Type B pancreatic cell (in vitro differentiated cells): ENCODE measurements around the gene PARN. TPM values are rescaled to one million over a fixed set of nuclear protein-coding genes. Genes with fewer than 3 reads are reported as not detected.

Experiments
- DNase-seq: peaks from one replicate; pipeline ENCODE4 v3.0.0; 2021; ENCODE audit warnings: mixed read lengths; ENCODE audit not compliant: unreplicated experiment; ENCODE audit errors: extremely low spot score
- H3K27ac Mint-ChIP-seq: 2 replicates; pipeline ENCODE4 v1.8.0; 2021; ENCODE audit warnings: mild to moderate bottlenecking, mixed read lengths
- H3K27me3 Mint-ChIP-seq: 2 replicates; pipeline ENCODE4 v1.8.0; 2021; ENCODE audit warnings: mixed read lengths
- H3K36me3 Mint-ChIP-seq: 2 replicates; pipeline ENCODE4 v1.8.0; 2021; ENCODE audit warnings: mixed read lengths
- H3K4me1 Mint-ChIP-seq: one replicate; pipeline ENCODE4 v1.8.0; 2021; ENCODE audit warnings: mixed read lengths; ENCODE audit not compliant: unreplicated experiment
- H3K4me3 Mint-ChIP-seq: 2 replicates; pipeline ENCODE4 v1.8.0; 2021; ENCODE audit warnings: mild to moderate bottlenecking, mixed read lengths
- H3K9me3 Mint-ChIP-seq: 2 replicates; pipeline ENCODE4 v1.8.0; 2021; ENCODE audit warnings: mixed read lengths
- CTCF ChIP-seq: fragments of 200-600 bp; sonication (generic); conservative IDR thresholded peaks from 2 replicates; pipeline ENCODE4 v1.5.0; 2021; ENCODE audit warnings: antibody characterized with exemption, mild to moderate bottlenecking
- total RNA-seq: library from RNA; stranded (reverse); gene quantifications from 2 replicates; pipeline ENCODE4 v1.2.1, GENCODE V29; 2021; ENCODE audit warnings: low replicate concordance

Gene PARN
- total RNA-seq, 1 donor from 2014 or later = 26.1 TPM

GRCh38 chr16:14489460-14489859, 140.6 kb downstream of the PARN start:
- H3K27me3 Mint-ChIP-seq = peaks cover 1% of the 10 kb centered on the region
- peak overlapping the region; percentile 75 for H3K4me3 Mint-ChIP-seq
- no peak for DNase-seq
- peaks cover 50% of the 10 kb centered on the region for H3K4me1 Mint-ChIP-seq
- TF ChIP-seq CTCF = peak; percentile 67
- H3K9me3 Mint-ChIP-seq = no peaks in the 10 kb centered on the region
- peak overlapping the region; percentile 52 for H3K27ac Mint-ChIP-seq
- H3K36me3 Mint-ChIP-seq = peaks cover 21% of the 10 kb centered on the region

GRCh38 chr16:14487579-14487978, 142.5 kb downstream of the PARN start:
- H3K27ac Mint-ChIP-seq = peak overlapping the region; percentile 81
- no peaks in the 10 kb centered on the region for H3K27me3 Mint-ChIP-seq
- peaks cover 13% of the 10 kb centered on the region for H3K36me3 Mint-ChIP-seq
- no peak for DNase-seq
- H3K9me3 Mint-ChIP-seq = no peaks in the 10 kb centered on the region
- no peak for TF ChIP-seq CTCF
- peaks cover 56% of the 10 kb centered on the region for H3K4me1 Mint-ChIP-seq
- H3K4me3 Mint-ChIP-seq = peak overlapping the region; percentile 84

- no peak for TF ChIP-seq CTCF
- no peaks in the 10 kb centered on the region for H3K27me3 Mint-ChIP-seq
- H3K4me3 Mint-ChIP-seq = peak overlapping the region; percentile 85
- DNase-seq = peak; percentile 77
- H3K9me3 Mint-ChIP-seq = no peaks in the 10 kb centered on the region
- H3K36me3 Mint-ChIP-seq = peaks cover 13% of the 10 kb centered on the region
- peak overlapping the region; percentile 90 for H3K27ac Mint-ChIP-seq
- H3K4me1 Mint-ChIP-seq = peaks cover 52% of the 10 kb centered on the region
Measured at GRCh38 chr16:14486520-14487303, 143.3 kb downstream of the PARN start.

- DNase-seq = no peak
- Mint-ChIP-seq H3K9me3 (no peaks in the 10 kb centered on the region), H3K36me3 (peaks cover 18% of the 10 kb centered on the region), H3K4me1 (peaks cover 54% of the 10 kb centered on the region), H3K27ac (peak overlapping the region; percentile 90), H3K4me3 (peak overlapping the region; percentile 85), H3K27me3 (no peaks in the 10 kb centered on the region)
- no peak for TF ChIP-seq CTCF
Measured at GRCh38 chr16:14485811-14486519, 144.1 kb downstream of the PARN start.

GRCh38 chr16:14485121-14485551, 144.9 kb downstream of the PARN start:
- H3K4me1 Mint-ChIP-seq = peaks cover 54% of the 10 kb centered on the region
- no peak for DNase-seq
- H3K27me3 Mint-ChIP-seq = no peaks in the 10 kb centered on the region
- TF ChIP-seq CTCF = no peak
- H3K9me3 Mint-ChIP-seq = no peaks in the 10 kb centered on the region
- H3K4me3 Mint-ChIP-seq = peak overlapping the region; percentile 44
- peaks cover 23% of the 10 kb centered on the region for H3K36me3 Mint-ChIP-seq
- H3K27ac Mint-ChIP-seq = peak overlapping the region; percentile 80
